Psoas muscle (tissue), 8 donors: ENCODE data around the gene LARP1. TPM values are rescaled to one million over a fixed set of nuclear protein-coding genes. Genes with fewer than 3 reads are reported as not detected.

Experiments
- ATAC-seq, 4 donors: fragments of 200-7000 bp; cut with Tn5 transposase; one replicate each; pipeline ENCODE4 v1.9.1; 2020; ENCODE audit warnings: moderate library complexity in 3 of 4, mild to moderate bottlenecking in 2 of 4
- DNase-seq, 2 donors: peaks; one replicate each; pipeline ENCODE4 v3.0.0-alpha.2; 2020
- H3K27ac ChIP-seq: fragments of 200-600 bp; one replicate; pipeline ENCODE4 v1.8.0; 2022
- H3K27me3 ChIP-seq, 3 donors: fragments of 200-600 bp in 1 of 3; one replicate each; pipeline versions ENCODE4 v1.6.1 to v1.8.0; 2013 to 2022; ENCODE audit warnings: low read length in 2 of 3, mild to moderate bottlenecking in 2 of 3, moderate library complexity in 1 of 3; ENCODE audit not compliant: insufficient read depth in 3 of 3
- H3K36me3 ChIP-seq, 2 donors: fragments of 200-600 bp in 1 of 2; one replicate each; pipeline versions ENCODE4 v1.6.1 to v1.8.0; 2013 to 2022; ENCODE audit warnings: low read depth in 1 of 2, mild to moderate bottlenecking in 1 of 2, moderate library complexity in 1 of 2; ENCODE audit not compliant: insufficient read depth in 1 of 2
- H3K4me1 ChIP-seq: fragments of 200-600 bp; one replicate; pipeline ENCODE4 v1.8.0; 2022
- H3K4me3 ChIP-seq: fragments of 200-600 bp; one replicate; pipeline ENCODE4 v1.8.0; 2022; ENCODE audit warnings: mild to moderate bottlenecking
- H3K9me3 ChIP-seq: fragments of 200-600 bp; one replicate; pipeline ENCODE4 v1.8.0; 2022
- WGBS, 3 donors: extraction: QIAGEN DNeasy Blood & Tissue Kit; methylation state at CpG; one replicate each; pipeline versions ENCODE4 v1.1.6 to v1.1.7; 2013; 5-methylcytosine and 5-hydroxymethylcytosine counted together
- intact Hi-C, 2 donors: fragments of 100-400 bp; cut with DNase I; formaldehyde crosslinking; loops; one replicate each; pipeline versions ENCODE4 v1.11.0 to v1.14.2; 2022
- polyA plus RNA-seq, 3 donors: library from polyadenylated mRNA; stranded (reverse); fragments of 200-250 nt; gene quantifications; one replicate each; pipeline ENCODE4 v1.2.3, GENCODE V29; 2013
- total RNA-seq, 4 donors: library from RNA; stranded (reverse); fragmentation: NEBNext Ultra II Directional in 2 of 4; extraction: Animal tissue kit (Norgen Biotek cat#: 25700) in 2 of 4; gene quantifications; one replicate each; pipeline versions ENCODE4 v1.2.1 to v1.2.4, GENCODE V29; 2021 to 2023
- TF ChIP-seq, protein P1 (sequence below): fragments of 200-600 bp; IDR thresholded peaks from one replicate; pipeline ENCODE4 v1.8.0; 2022; ENCODE audit warnings: antibody characterized with exemption
- donor health status: healthy with polysubstance abuse.
- donor health status: DM: no; HTN: no; CAD: no; lungs with moderate emphysema.
- donor health status: Bipolar disorder and iron deficiency.
- donor health status: healthy.
- donor health status: DM: yes; HTN: yes; CAD: no.
- donor health status: DM: no; HTN: no; CAD: no.
- donor health status: DM: no; HTN: no; CAD: no.
- donor health status: DM: yes; HTN: yes; CAD: no.

Gene LARP1
- total and polyA plus RNA-seq, 7 donors, result 34.1 to 173 (median 108) TPM

GRCh38 chr5:154740483-154740882 is 14.7 kb upstream of the LARP1 start:
- 31 to 59% (median 41%) methylated on average over 2 of the region's 2 CpGs for WGBS, 3 donors
- no peaks in the 10 kb centered on the region for H3K36me3 ChIP-seq
- peaks cover 18% of the 10 kb centered on the region for H3K4me1 ChIP-seq
- DNase-seq, result peak; percentile 68 to 78
- H3K27me3 ChIP-seq, result no peaks in the 10 kb centered on the region
- intact Hi-C loops, result no loop called here
- H3K4me3 ChIP-seq, result no peak overlapping the region
- H3K9me3 ChIP-seq, result no peaks in the 10 kb centered on the region
- ATAC-seq, result peak; percentile 47 to 82 (median 68)
- peak overlapping the region; percentile 67 for H3K27ac ChIP-seq
- TF ChIP-seq, protein P1, sequence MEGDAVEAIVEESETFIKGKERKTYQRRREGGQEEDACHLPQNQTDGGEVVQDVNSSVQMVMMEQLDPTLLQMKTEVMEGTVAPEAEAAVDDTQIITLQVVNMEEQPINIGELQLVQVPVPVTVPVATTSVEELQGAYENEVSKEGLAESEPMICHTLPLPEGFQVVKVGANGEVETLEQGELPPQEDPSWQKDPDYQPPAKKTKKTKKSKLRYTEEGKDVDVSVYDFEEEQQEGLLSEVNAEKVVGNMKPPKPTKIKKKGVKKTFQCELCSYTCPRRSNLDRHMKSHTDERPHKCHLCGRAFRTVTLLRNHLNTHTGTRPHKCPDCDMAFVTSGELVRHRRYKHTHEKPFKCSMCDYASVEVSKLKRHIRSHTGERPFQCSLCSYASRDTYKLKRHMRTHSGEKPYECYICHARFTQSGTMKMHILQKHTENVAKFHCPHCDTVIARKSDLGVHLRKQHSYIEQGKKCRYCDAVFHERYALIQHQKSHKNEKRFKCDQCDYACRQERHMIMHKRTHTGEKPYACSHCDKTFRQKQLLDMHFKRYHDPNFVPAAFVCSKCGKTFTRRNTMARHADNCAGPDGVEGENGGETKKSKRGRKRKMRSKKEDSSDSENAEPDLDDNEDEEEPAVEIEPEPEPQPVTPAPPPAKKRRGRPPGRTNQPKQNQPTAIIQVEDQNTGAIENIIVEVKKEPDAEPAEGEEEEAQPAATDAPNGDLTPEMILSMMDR, result no peak

DNA sequence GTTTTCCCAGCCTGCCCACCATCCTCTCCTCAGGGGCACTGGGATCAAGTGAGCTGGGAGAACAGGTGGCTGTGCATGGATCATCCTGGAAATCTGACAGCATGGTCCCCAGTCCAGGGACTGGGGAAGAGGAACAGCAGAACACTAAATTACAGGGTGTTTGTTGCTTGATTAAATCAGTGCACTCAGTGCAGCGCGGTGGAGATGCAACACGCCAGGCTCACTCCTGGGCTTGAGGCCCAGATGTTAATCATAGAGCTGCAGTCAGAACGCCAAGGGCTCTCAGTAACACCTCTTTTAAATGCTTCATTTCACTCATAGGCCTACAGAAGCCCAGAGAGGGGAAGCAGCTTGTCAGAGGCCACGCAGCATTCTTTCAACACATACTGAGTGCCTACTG is 14.2 kb upstream of the LARP1 start:
- no peaks in the 10 kb centered on the region for H3K9me3 ChIP-seq
- DNase-seq, result peak; percentile 45 to 73
- peak; percentile 72 to 95 (median 92) for ATAC-seq
- H3K27me3 ChIP-seq, result no peaks in the 10 kb centered on the region
- peaks cover 18% of the 10 kb centered on the region for H3K4me1 ChIP-seq
- intact Hi-C loops, result no loop called here
- WGBS, 3 donors, result 26 to 51% (median 50%) methylated on average over 5 of the region's 5 CpGs
- TF ChIP-seq, protein P1, result no peak
- H3K4me3 ChIP-seq, result no peak overlapping the region
- no peaks in the 10 kb centered on the region for H3K36me3 ChIP-seq
- H3K27ac ChIP-seq, result peak overlapping the region; percentile 67

DNA sequence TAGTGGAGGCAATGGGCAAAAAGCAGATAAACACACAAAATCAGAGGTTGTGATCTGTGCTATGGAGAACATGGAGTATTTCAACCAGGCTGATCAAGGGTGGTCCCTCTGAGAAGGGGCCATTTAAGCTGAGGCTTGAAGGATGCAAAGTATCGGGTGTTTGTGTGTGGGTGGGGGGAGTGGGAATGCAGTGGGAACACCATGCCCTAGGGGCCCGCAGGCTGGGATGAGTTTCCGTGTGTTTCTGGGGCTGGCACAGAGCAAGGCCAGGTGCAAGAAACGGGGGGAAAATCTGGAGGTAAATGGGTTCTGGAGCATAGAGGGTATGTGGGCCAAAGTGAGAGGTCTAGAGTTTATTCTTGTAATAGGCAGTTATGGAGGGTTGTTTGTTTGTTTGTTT is 13.8 kb upstream of the LARP1 start:
- ATAC-seq (no peak), DNase-seq (no peak)
- intact Hi-C loops, result no loop called here
- TF ChIP-seq, protein P1, result no peak
- no peaks in the 10 kb centered on the region for H3K36me3 ChIP-seq
- H3K27ac ChIP-seq, result peak overlapping the region; percentile 67
- peaks cover 18% of the 10 kb centered on the region for H3K4me1 ChIP-seq
- H3K9me3 ChIP-seq, result no peaks in the 10 kb centered on the region
- H3K4me3 ChIP-seq, result no peak overlapping the region
- H3K27me3 ChIP-seq, result no peaks in the 10 kb centered on the region
- 56 to 69% (median 64%) methylated on average over 4 of the region's 4 CpGs for WGBS, 3 donors

DNA sequence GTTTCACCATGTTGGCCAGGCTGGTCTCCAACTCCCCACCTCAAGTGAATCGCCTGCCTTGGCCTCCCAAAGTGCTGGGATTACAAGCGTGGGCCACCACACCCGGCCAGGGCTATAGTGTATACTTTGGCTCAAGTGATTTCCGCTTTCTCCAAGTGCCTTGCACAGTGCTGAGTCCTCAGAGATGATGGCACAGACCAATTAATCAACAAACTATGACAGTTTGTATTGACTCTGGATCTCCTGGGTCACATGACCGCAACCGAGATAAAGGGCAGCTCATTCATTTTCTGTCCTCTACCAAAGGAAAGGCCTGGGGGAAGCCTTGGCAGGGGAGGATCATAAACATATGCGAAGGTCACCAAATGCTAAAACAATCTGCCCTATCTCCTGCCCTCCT is 11.4 kb upstream of the LARP1 start:
- TF ChIP-seq, protein P1, result no peak
- intact Hi-C loops, result no loop called here
- no peaks in the 10 kb centered on the region for H3K9me3 ChIP-seq
- ATAC-seq (no peak), DNase-seq (no peak)
- H3K4me3 ChIP-seq, result no peak overlapping the region
- no peaks in the 10 kb centered on the region for H3K27me3 ChIP-seq
- WGBS, 3 donors, result 95 to 97% (median 96%) methylated on average over 7 of the region's 7 CpGs
- no peaks in the 10 kb centered on the region for H3K36me3 ChIP-seq
- H3K27ac ChIP-seq, result no peak overlapping the region
- H3K4me1 ChIP-seq, result peaks cover 18% of the 10 kb centered on the region

DNA sequence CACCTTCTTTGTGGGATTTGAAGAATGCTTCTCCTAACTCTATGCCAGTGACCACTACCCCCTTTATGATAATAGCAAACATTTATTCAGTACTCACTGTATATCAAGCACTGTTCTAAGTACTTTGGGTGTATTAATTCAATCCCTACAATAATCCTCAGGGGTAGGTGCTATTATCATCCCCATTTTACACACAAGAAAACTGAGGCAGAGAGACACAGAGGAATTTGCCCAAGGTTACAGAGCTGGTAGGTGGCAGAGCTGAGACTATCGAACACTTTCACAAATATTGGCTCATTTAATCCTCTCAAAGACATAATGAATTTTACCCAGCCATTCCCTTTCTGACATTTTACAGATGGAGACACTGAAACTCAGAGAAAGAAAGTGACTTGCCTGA is 9.8 kb upstream of the LARP1 start:
- TF ChIP-seq, protein P1, result no peak
- H3K9me3 ChIP-seq, result no peaks in the 10 kb centered on the region
- WGBS, 3 donors, result 97 to 100% (median 100%) methylated on average over 1 of the region's 1 CpG
- no peaks in the 10 kb centered on the region for H3K36me3 ChIP-seq
- no peak for ATAC-seq
- H3K27ac ChIP-seq, result no peak overlapping the region
- no peak for DNase-seq
- H3K27me3 ChIP-seq, result no peaks in the 10 kb centered on the region
- no peak overlapping the region for H3K4me3 ChIP-seq
- peaks cover 18% of the 10 kb centered on the region for H3K4me1 ChIP-seq
- intact Hi-C loops, result no loop called here
